GM21825 (cell line): ENCODE results near the gene NOP9.

Source experiments
- ATAC-seq: cut with Tn5 transposase; IDR thresholded peaks from one replicate; pipeline ENCODE4 v1.9.1; 2021; ENCODE audit warnings: mild to moderate bottlenecking, moderate library complexity; ENCODE audit not compliant: unreplicated experiment

The NOP9 gene

DNA sequence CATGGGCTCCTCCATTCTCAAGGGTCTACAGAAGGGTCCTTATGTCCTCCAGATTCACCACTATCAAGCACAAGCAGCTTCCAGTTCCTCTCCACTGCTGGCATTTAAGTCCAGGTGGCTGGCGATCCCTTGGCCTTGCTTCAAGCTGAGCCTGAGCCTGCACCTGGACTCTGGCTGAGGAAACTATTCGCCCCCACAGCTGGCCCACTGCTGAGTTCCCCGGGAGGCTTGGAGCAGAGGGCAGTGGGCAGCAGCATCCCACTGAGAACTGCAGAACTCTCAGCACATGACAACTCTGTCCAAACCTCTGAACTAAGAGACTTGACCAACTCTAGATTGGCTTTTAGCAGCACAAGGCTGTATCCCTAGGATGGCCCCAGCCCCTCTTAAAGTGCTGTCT, 16.9 kb upstream of the NOP9 start:
- no peak for ATAC-seq

DNA sequence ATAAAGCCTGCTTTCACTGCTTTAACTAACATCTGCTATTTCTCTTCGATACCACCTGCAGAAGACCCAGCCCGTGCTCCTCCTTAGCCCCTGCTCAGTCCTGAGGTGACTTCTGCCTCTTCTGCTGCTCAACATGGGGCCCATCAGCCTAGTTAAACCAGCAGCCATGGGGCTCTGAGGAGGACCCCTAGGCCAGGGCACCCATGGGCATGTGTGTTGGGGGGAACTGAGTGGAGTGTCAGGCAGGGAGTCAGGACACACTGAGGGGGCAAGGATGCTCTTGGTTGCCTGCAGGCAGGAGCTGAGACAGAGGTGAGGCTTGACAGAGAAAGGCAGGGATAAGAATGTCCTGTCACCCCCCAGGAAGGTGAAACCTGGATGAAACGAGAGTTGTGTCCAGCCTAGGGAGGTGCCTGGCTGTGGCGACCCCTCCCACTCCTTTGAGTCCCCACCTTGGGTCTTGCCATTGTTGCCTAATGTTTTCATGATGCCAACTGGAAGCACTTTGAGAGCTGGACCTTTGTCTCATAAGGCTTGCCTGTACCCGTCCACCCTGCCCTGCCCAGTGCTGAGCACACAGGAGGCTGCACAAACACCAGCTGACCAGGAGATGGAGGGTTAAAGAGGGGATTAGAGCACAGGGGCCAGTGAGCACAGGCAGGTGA, 15.7 kb upstream of the NOP9 start:
- ATAC-seq = no peak

DNA sequence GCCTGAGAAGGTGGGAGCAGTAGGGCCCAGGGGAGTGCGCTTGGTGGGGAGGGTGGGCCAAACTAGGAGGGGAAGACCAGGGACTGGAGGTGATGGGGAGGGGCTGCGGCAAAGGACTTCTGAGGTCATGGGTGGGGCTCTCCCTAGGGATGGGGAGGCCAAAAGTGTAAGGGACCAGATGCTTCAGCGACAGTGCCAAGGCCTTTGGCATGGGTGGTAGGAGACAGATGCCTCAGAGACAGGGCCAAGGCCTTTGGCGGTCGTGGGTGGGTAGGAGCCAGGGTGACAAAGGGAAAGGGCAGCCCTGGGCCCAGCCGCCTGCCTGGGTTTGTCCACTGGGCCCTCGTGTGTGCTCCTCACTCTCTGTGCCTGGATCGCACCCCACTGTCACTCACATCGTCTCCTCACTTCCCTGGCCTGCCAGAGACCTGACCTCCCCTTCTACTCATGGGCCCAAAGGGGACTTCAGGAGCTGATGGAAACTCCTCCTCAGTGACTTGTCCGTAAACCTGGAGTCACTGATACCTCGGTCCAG, 15.1 kb upstream of the NOP9 start:
- no peak for ATAC-seq

DNA sequence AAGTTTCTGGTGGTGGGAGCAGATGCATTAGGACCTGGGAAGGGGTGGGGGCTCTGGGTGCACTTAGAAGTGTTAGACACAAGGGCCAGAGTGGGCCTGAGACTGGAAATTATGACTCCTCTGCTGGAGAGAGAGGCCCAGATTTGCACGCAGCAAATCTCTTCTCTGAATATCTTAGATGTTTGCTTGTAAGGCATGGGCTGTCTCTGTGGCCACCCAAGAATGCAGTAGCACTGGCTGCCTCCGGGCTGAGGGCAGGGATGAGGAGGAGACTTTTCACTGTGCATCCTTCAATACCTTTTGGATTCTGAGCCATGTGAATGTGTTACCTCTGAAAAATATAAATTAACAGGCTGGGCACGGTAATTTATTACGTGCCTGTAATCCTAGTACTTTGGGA, 14.3 kb upstream of the NOP9 start:
- ATAC-seq = no peak

DNA sequence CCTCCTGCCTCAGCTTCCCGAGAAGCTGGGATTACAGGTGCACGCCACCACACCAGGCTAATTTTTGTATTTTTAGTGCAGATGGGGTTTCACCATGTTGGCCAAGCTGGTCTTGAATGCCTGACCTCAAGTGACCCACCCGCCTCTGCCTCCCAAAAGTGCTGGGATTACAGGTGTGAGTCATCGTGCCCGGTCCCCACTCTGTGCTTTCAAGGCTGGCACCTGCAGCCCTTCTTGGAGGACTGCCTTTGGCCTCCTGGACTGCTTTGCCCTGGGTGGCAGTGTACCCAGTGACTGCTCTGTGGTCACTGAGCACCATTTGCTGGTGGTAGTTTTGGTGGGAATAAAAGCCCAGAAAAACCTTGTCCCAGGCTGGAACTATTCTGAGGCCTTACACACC, 12.7 kb upstream of the NOP9 start:
- ATAC-seq = no peak

DNA sequence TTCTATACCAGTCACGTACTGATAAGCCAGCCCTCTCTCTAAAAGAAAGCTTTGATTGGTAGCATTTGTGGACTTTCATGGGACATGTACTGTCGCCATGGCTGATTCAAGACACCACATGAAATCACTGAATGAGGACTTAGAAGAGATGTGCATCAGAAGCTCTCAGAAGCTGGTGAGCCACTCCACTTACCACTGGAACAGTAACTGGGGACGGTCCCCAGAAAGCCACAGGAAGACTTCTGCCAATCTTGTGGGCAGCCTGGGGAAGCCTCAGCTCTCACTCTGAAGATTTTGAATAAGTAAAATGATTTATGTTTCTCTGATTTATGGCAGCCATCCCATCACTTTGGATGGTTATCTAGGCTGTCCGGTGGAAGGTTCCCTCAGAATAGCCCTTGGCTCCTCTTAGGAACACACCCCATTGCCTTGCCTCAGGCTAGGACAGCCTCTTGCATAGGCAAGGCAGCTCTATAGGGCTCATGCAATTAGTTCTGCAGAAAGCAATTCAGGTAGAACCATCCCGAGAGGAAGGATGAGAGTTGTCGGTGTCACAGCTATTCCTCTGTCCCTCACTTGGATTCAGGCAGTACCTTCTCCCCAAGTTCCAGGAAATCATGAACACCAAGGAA, 9.9 kb upstream of the NOP9 start:
- peak; percentile 83 for ATAC-seq

DNA sequence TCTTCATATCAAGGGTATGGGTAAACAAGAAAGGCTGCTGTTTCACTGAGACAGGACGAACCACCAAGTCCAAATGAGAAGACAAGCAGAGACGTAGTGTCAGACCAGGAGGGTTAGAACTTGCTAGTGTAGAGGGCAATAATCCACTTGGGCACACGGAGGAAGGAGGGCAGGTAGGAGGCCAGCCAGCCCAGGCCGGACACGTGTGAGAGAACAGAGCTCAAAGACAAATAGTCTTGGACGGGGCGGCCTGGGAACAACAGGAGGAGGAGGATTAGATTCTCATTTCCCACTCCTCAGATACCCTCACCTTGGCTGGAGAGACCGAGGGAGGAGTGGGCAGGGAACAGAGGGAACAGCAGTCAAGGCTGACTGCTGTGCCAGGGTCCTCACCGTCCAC, 8.9 kb upstream of the NOP9 start:
- ATAC-seq = no peak

DNA sequence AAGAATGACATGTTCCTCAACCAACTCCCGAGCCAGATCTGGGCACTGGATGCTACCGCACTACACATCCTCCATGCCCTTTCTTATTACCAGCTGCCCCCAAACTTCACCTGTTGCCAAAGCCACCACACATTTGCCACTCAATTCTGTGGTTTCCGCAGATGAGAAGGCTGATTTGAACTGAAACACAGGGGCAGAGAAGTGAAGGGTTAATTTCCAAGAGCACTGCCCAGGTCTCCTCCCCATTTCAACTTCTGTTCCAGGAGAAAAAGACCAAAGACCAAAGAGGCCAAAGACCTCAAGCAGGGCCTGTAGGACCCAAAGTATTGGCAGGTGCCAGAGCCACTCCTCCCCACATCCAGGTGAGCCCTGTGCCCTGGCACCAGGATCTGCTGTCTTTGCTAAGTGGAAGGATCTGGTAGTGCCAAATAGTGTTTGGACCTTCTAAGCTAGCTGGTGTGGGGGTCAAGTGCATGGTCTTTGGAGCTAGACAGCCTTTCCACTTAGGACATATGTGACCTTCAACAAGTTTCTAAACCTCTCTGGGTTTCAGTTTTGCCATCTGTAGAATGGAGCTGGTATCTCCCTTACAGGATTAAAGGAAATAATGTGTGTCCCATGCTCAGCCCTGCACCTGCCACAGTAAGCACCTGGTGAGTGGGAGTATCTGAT, 8.1 kb upstream of the NOP9 start:
- no peak for ATAC-seq

DNA sequence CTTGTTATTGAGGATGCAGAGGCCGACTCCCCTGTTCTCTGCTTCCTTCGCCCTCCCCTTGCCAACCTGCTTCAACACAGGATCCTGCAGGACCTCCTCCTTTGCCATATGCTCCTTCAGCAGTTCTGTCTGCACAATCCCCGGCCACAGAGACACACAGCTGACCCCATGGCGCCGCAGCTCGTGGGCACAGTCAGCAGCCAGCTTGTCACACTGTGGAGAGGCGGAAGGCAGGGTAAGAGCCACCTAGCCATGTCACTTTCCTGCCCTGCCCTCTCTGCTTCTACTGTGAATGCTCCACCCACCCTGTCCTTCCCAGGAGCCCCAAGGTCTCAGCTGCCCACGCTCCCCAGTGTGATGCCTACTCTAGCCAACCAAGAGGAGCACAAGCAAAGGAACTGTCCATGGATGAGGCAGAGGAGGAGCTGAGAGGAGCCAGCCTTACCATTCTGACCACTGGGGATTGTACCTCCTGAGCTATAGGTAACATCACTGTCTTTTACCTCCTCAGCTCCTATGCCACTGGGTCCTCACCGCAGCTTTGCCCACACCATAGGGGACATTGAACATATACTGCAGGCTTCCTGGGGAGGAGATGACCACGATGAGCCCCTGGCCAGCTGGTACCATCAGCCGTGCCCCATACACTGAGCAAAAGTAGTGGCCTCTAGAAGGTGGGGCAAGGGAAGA, 7.4 kb upstream of the NOP9 start:
- no peak for ATAC-seq

DNA sequence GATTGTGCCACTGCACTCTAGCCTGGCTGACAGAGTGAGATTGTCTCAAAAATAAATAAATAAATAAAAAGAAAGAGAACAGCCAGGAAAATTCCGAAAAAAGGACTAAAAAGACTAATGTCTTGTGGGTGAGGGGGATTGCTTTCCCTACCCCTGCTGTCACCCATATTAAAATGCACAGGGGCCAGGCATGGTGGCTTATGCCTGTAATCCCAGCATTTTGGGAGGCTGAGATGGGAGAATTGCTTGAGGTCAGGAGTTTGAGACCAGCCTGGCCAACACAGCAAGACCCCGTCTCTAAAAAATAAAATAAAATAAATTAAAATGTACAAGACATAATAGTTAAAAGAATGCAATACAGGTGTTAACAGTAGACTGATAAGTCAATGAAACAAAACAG, 6.1 kb upstream of the NOP9 start:
- ATAC-seq = no peak

DNA sequence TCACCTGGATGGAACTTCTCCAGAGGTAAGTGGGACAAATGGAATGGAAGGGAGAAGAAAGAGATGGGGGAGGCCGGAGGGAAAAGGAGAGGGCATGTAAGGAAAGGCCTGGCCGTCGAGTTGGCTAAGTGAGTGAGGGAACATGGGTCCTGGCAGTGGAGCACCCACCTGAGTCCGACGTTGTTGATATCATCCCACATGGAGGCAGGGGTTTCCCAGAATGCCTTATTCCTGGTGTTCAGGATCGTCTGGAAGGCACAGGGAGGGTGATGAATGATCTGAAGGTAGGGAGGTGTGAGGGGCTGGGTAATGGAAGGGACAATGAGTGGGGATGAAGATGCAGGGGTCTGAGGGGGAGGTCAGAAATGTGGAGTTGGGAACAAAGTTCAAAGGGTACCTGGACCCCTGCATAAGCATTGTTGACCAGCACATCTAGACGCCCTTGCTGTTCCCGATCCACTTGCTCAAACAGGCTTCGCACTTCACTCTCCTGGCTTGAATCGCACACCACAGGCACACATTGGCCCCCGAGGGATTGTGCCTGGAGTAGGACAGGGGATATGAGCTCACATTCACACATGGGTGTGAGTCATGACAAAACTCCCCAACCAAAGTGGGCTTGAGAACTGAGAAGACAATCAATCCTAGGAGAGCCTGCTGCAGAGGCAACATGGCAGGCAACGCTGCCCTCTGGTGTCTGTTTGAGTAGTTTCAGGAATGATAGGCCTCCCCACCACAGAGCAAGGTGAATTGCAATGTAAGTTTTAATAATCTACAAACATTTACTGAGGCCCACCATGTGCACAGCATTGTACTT, 3.1 kb upstream of the NOP9 start:
- ATAC-seq = peak; percentile 45

DNA sequence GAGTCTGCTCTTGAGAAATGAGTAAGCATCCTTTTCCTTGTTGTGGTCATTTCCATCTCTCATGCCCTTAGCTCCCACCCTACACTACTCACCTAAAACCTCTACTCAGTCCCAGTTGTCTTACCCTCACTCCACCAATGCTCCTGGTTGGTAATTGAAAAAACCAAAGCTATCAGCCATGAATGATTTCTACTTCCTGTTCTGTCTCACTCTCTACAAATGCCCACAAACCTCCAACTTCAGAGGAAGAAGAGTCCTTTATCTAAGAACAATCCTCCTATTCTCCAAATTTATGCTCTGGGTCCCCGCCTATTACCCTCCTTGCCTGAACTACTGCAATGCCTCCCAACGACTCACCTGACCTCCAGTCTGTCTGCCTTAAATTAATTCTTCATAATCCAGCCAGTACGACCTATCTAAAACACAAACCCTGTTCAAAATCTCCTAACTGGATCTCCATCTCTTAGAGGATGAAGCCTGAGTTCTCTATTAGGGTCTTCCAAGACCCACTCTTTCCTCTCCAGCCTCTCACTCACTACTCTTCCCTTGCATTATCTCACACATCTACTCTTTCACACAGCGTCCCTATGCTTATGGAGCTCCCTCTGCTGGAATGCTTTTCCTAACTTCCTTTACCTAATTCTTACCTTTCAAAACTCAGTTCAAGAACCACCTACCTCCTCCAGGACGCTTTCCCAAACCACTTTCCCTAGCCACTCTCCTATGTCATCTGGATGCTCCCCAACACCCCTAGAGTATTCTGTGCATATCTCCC, 2.3 kb upstream of the NOP9 start:
- peak; percentile 20 for ATAC-seq

DNA sequence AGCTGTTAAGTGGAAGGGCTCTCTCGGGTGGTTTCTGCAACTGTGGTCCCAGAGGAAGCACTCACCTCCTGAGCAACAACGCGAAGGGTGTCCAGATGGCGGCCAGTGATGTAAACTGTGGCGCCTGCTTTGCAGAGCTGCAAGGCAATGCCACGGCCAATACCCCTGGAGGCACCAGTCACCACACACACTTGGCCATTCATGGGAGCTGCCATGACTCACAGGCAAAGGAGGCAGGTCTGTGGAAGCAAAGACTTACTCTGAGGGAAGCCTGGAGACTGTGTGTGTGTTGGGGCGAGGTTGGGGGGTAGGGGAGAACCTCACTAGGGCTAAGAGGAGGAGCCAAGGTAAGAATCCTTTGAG, 777 bp upstream of the NOP9 start:
- ATAC-seq = no peak

DNA sequence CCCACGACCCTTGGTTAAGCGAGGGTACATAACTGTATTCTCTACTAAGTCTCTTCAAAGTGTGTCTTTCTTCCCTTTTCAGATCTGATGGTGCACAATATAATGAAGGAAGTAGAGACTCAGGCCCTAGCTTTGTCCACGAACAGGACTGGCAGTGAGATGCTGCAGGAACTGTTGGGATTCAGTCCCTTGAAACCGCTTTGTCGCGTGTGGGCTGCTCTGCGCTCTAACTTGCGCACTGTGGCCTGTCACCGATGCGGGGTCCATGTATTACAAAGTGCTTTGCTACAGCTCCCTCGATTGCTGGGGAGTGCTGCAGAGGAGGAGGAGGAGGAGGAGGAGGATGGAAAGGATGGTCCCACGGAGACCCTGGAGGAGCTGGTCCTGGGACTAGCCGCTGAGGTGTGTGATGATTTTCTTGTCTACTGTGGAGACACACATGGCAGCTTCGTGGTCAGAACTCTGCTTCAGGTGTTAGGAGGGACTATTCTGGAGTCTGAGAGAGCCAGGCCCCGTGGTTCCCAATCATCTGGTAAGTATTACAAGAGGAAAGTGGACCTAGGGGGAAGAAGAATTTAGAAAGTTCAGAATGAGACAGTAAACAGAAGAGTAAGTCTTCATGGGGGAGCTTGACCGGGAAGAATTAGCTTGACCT, 803 bp downstream of the NOP9 start:
- ATAC-seq = no peak

DNA sequence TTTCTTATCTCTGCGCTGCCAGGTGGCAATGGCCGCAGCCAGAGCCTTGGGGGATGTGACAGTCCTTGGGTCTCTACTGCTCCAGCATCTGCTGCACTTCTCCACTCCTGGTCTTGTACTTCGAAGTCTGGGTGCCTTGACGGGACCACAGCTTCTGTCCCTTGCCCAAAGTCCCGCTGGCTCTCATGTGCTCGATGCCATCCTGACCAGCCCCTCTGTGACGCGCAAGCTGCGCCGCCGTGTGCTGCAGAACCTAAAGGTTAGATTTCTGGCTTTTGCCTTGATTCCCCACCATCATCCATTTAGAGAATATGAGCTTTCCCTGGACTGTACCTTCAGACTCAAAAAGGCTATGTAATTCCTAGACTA, 4.4 kb downstream of the NOP9 start:
- ATAC-seq = no peak

DNA sequence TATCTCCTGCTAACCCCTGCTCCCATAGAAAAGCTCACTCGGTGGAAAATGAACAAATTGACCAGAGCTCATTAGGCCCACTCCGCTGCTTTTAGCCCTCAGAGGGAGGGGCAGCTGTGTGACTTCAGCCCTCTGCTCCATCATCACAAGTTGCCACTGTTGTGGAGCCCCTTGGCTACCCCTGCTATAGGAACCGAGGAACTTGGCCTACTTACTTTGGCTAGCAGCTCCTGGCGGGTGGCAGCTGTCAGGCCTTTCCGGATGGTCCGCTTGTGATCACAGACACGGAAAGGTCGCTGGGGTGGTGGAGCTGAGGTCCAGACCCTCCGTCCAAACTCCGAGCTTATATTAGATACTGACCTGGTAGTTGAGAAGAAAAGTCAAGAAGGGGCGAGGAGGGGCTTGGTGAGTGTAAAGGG, 7.5 kb downstream of the NOP9 start:
- ATAC-seq = no peak

DNA sequence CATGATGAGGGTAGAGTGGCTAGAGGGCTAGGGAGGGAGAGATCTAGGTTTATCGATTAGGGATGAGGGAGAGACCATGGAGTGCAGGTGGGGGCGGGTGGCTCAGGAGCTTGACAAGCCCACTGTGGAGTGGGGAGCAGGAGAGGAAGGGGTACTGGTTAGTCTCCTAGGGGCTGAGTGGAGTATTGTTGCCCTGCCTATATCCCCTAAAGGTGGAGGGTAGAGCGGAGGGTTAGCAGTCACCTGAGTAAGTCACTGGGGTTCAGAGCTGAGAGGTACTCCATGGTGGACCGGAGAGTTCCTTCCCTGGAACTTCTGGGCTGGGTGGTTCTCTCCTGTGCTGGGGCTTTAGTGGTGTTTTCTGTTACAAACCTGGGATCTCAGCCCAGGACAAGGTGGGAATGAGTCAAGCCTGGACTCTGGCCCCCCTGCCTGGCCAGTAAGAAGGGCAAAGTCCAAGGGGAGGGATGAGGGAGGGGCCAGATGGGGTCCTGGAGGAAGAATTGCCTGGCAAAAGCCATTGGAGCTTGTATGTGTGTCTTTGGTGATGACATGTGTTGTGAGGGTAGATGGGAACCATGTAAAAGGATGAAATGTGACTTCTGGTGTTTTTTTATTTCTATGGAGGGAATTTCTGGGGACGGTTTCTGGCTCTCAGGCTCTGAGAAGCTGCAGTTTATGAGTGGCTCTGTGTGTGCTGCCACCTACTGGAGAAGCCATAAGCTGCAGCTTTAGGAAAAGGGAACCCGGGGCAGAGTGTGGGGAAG, 8.1 kb downstream of the NOP9 start, which contains the start of gene CIDEB:
Gene CIDEB, minus strand, starts transcription at position 403 of the 767 bp plus-strand sequence. Its CDS starts 119 bp downstream, at position 284.
- ATAC-seq = no peak

DNA sequence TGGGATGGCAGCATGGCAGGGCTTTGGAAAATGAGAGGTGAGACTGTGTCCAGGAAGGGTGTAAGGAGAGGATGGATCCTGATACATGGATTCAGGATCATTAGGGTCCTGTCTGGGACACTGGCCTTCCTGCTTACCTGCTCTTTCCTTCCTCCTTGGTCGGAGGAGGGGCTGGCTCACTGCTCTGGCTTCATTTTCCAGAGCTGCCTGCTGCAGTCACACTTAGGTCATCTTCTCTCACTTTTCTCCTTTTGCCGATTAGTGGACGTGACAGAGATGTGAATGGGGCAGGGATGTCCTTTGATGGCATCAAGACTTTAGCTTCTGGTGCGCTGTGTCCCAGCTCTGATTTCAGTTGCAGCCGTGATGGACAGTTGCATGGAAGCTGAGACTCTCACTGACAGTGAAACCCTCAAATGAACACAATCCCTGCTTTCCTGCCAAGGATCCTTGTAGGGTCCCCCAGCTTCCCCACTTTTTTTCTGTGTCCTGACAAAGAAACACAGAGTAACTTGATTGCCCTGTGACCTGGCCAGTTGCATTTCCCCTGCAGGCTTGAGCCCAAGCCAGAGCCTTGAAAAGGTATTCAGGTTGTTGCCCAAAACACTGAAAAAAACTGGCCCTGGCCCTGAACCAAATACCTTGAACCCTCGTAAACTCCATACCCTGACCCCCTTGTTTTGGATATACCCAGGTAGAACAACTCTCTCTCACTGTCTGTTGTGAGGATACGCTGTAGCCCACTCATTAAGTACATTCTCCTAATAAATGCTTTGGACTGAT, 8.9 kb downstream of the NOP9 start:
- ATAC-seq = no peak
